ENCODE measurements around the gene ZNF578. TPM values are rescaled to one million over a fixed set of nuclear protein-coding genes. Genes with fewer than 3 reads are reported as not detected.

The ZNF578 gene
- 0.16 and 0.97 TPM in 2 replicates for total RNA-seq
- 0.12 and 0.16 TPM in 2 replicates for polyA plus RNA-seq

DNA sequence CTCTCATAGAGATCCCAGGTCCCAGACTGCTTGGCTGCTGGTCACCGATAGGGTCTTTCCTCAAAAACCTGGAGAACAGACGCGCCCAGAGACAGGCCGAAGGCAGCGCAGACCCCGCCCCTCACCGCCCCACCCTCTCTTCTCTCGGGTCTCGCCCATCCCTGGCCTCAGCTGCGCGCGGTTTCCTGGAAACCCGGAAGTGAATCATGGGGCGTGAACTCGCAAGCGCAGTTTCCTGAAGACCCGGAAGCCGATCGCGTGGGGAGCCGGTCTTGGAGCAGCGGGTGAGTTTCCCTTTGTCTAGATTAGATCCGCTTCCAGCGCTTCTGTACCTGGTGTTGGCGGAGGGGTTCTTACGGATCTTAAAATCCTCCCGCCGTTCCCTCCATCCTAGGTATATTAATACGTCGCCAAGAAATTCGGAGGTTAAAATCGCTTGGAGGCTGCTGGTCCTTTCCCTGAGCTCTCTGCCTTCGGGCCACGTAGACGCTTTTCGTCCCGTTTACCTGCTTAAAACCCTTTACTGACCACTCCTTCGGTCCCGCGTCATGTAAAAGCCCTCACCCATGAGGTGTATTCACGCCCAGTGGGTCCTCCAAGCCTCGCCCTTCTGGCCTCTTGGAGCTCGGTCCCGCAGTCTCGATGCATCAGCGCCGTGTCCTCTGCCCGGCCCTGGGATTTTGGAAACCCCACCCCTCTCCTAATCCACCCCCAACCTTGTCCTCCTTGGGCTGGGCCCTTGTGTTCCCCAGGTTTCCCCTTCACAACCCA, at the start of gene ZNF578:
Gene ZNF578, plus strand, starts transcription at position 230 of the 771 bp plus-strand sequence. CDS start 48,293 bp downstream, outside the sequence.
- Histone ChIP-seq H4K20me1 (ENCODE audit: insufficient read depth, poor library complexity, severe bottlenecking) (no peaks in the 10 kb centered on the region), H3K36me3 (replicated peaks; ENCODE audit: insufficient read depth, low read depth) (no peaks in the 10 kb centered on the region), H3K9me2 (replicated peaks; ENCODE audit: insufficient read depth) (no peaks in the 10 kb centered on the region), H2AFZ (no peak within 1 kb of the TSS), H3K4me3 (no peak within 1 kb of the TSS), H3K9me3 (ENCODE audit: low read depth) (no peaks in the 10 kb centered on the region), H3K79me2 (no peaks in the 10 kb centered on the region), H3K4me1 (ENCODE audit: insufficient read depth) (no peaks in the 10 kb centered on the region), H3K4me2 (no peak within 1 kb of the TSS), H3K27me3 (no peaks in the 10 kb centered on the region), H3K27ac (no peak within 1 kb of the TSS)
- no peak for DNase-seq (ENCODE audit: low spot score)
- 98% methylated on average over 47 of the region's 48 CpGs for WGBS (ENCODE audit: low lambda C conversion rate, missing lambda C conversion rate)
- TF ChIP-seq, protein P1, sequence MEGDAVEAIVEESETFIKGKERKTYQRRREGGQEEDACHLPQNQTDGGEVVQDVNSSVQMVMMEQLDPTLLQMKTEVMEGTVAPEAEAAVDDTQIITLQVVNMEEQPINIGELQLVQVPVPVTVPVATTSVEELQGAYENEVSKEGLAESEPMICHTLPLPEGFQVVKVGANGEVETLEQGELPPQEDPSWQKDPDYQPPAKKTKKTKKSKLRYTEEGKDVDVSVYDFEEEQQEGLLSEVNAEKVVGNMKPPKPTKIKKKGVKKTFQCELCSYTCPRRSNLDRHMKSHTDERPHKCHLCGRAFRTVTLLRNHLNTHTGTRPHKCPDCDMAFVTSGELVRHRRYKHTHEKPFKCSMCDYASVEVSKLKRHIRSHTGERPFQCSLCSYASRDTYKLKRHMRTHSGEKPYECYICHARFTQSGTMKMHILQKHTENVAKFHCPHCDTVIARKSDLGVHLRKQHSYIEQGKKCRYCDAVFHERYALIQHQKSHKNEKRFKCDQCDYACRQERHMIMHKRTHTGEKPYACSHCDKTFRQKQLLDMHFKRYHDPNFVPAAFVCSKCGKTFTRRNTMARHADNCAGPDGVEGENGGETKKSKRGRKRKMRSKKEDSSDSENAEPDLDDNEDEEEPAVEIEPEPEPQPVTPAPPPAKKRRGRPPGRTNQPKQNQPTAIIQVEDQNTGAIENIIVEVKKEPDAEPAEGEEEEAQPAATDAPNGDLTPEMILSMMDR (IDR thresholded peaks at IDR 0.05; ENCODE audit: poor library complexity): no peak
- TF ChIP-seq EZH2phosphoT487 (IDR thresholded peaks at IDR 0.05; ENCODE audit: low read depth, severe bottlenecking, unreplicated experiment) (no peak), EZH2 (IDR thresholded peaks at IDR 0.05; ENCODE audit: borderline replicate concordance) (no peak)

- Histone ChIP-seq H4K20me1 (ENCODE audit: insufficient read depth, poor library complexity, severe bottlenecking) (no peaks in the 10 kb centered on the region), H3K9me3 (ENCODE audit: low read depth) (peaks cover 24% of the 10 kb centered on the region), H3K79me2 (no peaks in the 10 kb centered on the region), H3K4me1 (ENCODE audit: insufficient read depth) (no peaks in the 10 kb centered on the region), H3K27ac (no peak overlapping the region), H3K36me3 (replicated peaks; ENCODE audit: insufficient read depth, low read depth) (peaks cover 16% of the 10 kb centered on the region), H3K4me2 (no peak overlapping the region), H3K9me2 (replicated peaks; ENCODE audit: insufficient read depth) (no peaks in the 10 kb centered on the region), H3K27me3 (no peaks in the 10 kb centered on the region), H3K4me3 (no peak overlapping the region), H2AFZ (no peak overlapping the region)
- WGBS (ENCODE audit: low lambda C conversion rate, missing lambda C conversion rate): 97% methylated on average over 6 of the region's 6 CpGs
- TF ChIP-seq EZH2 (IDR thresholded peaks at IDR 0.05; ENCODE audit: borderline replicate concordance) (no peak), EZH2phosphoT487 (IDR thresholded peaks at IDR 0.05; ENCODE audit: low read depth, severe bottlenecking, unreplicated experiment) (no peak)
- TF ChIP-seq, protein P1 (IDR thresholded peaks at IDR 0.05; ENCODE audit: poor library complexity): no peak
- DNase-seq (ENCODE audit: low spot score): no peak
Measured at GRCh38 chr19:52410276-52410675, 43.1 kb upstream of the ZNF578 start.

- Histone ChIP-seq H3K27me3 (no peaks in the 10 kb centered on the region), H3K4me2 (no peak overlapping the region), H3K9me3 (ENCODE audit: low read depth) (peaks cover 39% of the 10 kb centered on the region), H3K4me1 (ENCODE audit: insufficient read depth) (no peaks in the 10 kb centered on the region), H3K79me2 (no peaks in the 10 kb centered on the region), H3K36me3 (replicated peaks; ENCODE audit: insufficient read depth, low read depth) (peaks cover 2% of the 10 kb centered on the region), H4K20me1 (ENCODE audit: insufficient read depth, poor library complexity, severe bottlenecking) (no peaks in the 10 kb centered on the region), H3K9me2 (replicated peaks; ENCODE audit: insufficient read depth) (no peaks in the 10 kb centered on the region), H3K27ac (no peak overlapping the region), H3K4me3 (no peak overlapping the region), H2AFZ (no peak overlapping the region)
- TF ChIP-seq EZH2phosphoT487 (IDR thresholded peaks at IDR 0.05; ENCODE audit: low read depth, severe bottlenecking, unreplicated experiment): no peak
- TF ChIP-seq, protein P1 (IDR thresholded peaks at IDR 0.05; ENCODE audit: poor library complexity): no peak
- no peak for TF ChIP-seq EZH2 (IDR thresholded peaks at IDR 0.05; ENCODE audit: borderline replicate concordance)
- DNase-seq (ENCODE audit: low spot score): no peak
- 95% methylated on average over 5 of the region's 5 CpGs for WGBS (ENCODE audit: low lambda C conversion rate, missing lambda C conversion rate)
Measured at GRCh38 chr19:52415711-52416110, 37.6 kb upstream of the ZNF578 start.
